ENCODE results near the gene IGSF23.
"Not testable (repeated sequence)": the region's sequence is repeated elsewhere in the genome, so short reads cannot be mapped to it uniquely, and the experiment has no call there.

IGSF23 gene

GRCh38 chr19:44587963-44588770 lies 25.2 kb upstream of the IGSF23 start:
- DNase-seq (ENCODE audit: low read depth, low spot score): no peak

DNA sequence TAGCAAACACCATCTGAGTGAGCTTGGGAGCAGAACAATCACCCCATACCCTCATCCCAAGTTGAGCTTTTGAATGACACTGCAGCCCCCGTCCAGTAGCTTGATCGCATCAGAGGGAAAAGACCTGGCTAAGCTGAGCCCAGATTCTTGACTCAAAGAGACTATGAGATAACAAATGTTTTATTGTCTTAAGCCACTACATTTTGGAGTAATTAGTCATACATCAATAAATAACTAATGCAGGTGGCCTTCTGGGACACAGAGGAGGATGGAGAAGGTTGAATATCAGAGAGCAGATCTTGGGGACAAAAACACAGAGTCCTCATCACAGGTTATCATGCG lies 24.6 kb upstream of the IGSF23 start:
- no peak for DNase-seq (ENCODE audit: low read depth, low spot score)

GRCh38 chr19:44590245-44591059 lies 22.9 kb upstream of the IGSF23 start:
- no peak for DNase-seq (ENCODE audit: low read depth, low spot score)

GRCh38 chr19:44591340-44591993 lies 21.9 kb upstream of the IGSF23 start:
- not testable (repeated sequence) for DNase-seq (ENCODE audit: low read depth, low spot score)

- no peak for DNase-seq (ENCODE audit: low read depth, low spot score)
Observed at GRCh38 chr19:44592451-44592890, 20.9 kb upstream of the IGSF23 start.

DNA sequence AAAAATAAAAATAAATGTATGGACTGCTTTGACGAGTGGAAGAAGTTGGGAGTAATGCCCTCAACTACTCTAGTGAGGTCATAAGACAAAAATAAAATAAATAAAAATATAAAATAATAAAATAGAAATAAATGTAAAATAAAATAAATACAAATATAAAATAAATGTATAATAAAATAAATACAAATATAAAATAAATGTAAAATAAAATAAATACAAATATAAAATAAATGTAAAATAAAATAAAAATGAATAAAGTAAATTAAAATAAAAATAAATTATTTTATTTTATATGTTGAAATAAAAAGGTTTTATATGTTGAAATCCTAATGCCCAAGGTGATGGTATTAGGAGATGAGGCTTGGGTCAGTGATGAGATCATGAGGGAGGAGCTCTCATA lies 20.1 kb upstream of the IGSF23 start:
- no peak for DNase-seq (ENCODE audit: low read depth, low spot score)

DNA sequence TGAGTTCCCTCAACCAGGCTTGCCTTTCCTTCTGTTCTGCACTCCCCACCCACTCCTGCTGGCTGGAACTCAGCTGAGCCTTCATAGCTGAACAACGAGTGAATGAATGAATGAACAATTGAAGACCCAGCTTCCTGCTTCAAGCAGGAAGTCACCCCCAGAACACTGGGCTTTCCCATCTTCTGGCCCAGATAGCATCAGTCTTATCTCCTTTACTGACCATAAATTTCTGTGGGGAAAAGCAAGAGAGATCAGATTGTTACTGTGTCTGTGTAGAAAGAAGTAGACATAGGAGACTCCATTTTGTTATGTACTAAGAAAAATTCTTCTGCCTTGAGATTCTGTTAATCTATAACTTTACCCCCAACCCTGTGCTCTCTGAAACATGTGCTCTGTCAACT lies 19.5 kb upstream of the IGSF23 start:
- DNase-seq (ENCODE audit: low read depth, low spot score): not testable (repeated sequence)

- DNase-seq (ENCODE audit: low read depth, low spot score): no peak
Observed at GRCh38 chr19:44596428-44597130, 16.8 kb upstream of the IGSF23 start.

- no peak for DNase-seq (ENCODE audit: low read depth, low spot score)
Observed at GRCh38 chr19:44597131-44597491, 16.3 kb upstream of the IGSF23 start.

GRCh38 chr19:44598355-44598754 lies 15.0 kb upstream of the IGSF23 start:
- no peak for DNase-seq (ENCODE audit: low read depth, low spot score)

DNA sequence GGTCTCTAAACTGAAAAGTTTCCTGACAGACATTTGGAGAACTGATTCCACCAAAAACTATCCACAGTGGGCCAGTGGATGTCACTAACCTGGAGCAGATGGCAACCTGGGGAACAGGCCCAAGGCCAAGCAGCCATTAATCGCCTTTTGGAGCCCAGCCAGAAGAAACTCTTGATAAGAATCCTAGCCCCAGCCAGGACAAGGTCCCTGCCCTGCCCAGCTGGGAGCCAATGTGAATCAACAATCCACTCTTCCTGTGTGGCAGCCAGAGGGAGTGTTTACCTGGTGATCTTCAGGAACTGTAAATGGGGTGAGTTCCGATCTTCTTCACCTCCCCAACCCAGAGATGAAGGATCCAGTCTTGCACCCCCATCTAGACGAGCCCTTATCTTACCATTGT lies 14.5 kb upstream of the IGSF23 start:
- no peak for DNase-seq (ENCODE audit: low read depth, low spot score)

DNA sequence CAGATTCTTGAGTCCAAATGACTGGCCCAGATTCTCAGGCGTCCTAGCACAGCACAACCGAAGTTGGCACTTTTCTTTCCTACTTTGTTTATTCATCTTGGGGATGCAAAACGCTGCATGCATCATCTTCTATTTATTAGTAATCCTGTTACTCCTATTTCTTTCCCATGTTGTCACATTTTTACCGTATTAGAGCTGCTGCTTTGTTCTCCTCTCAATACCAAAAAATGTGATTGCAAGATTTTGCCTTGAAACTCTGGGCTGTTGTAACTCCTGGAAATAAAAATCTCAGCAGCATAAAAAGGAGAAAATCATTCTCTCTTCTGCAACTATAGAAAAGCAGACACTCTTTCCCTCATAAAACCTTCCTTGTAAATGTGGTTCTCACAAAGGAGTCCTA lies 12.9 kb upstream of the IGSF23 start:
- no peak for DNase-seq (ENCODE audit: low read depth, low spot score)

DNA sequence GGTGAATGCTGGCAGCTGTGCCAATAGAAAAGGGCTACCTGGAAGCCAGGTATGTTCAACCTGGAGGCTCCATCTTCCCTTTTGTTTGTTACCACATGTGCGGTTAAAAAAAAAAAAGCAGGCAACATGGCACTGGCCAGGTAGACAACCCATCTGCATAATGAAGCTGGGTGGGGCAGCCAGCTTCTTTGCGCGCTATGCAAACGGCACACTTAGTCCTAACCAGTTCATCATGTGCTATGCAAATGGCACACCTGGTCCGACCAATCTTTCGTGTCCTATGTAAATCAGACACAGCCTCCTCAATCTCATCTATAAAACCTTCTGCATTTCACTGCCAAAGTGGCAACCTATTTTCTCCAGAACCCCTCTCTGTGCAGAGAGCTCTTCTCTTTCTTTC lies 11.3 kb upstream of the IGSF23 start:
- no peak for DNase-seq (ENCODE audit: low read depth, low spot score)

GRCh38 chr19:44603201-44603945 lies 10.0 kb upstream of the IGSF23 start:
- DNase-seq (ENCODE audit: low read depth, low spot score): no peak

DNA sequence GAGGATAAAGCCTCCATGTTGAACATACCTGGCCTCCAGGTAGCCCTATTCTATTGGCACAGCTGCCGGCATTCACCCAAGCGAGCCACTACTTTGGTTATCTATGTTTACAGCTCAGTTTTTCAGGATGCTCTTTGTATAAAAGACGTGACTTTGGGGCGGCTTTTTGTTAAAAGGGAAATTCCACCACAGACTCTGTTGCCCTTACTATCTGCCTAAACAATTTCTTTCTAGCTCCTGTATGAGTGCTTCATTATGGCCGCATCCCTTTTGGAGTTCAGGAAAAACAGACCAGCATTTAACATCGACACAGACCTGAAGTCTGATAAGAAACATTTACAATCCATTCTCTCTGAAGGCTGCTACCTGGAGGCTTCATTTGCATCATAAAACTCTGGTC lies 9.1 kb upstream of the IGSF23 start:
- no peak for DNase-seq (ENCODE audit: low read depth, low spot score)

DNA sequence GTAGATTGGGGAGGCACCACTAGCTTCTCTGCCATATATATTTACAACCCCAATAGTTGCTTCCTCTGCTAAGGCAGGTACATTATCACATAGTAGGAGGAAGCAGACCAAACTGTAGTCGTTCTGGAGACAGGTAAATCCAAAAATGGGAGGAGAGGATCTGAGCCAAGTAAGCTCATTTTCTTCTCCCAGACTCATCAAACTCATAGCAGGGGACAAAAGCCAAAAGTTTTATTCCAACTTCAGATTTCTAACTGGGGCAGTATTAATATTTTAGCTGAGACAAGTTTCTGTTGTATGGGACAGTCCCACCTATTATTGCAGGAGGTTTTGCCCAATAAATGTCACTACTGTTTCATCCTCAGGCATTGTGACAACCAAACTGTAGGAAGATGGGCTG lies 7.8 kb upstream of the IGSF23 start:
- no peak for DNase-seq (ENCODE audit: low read depth, low spot score)

- DNase-seq (ENCODE audit: low read depth, low spot score): no peak
Observed at GRCh38 chr19:44607049-44607448, 6.3 kb upstream of the IGSF23 start.

- no peak for DNase-seq (ENCODE audit: low read depth, low spot score)
Observed at GRCh38 chr19:44607917-44608316, 5.4 kb upstream of the IGSF23 start.

DNA sequence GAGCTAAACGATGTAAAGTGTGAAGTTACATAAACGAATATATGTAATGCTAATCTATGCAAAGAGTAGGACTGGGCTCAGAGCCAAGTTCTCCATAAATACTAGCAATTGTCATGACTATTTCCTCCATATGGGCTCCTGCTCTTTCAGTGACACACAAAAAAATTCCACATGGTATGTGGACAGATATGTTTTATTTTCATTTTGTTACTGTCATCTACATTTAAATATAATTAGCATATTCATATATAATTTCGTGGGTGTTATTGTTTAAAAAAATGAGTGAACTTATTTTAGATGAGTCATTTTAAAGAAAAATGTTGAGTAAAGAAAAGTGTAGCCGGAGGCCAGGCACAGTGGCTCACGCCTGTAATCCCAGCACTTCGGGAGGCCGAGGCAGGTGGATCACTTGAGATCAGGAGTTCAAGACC lies 5.0 kb upstream of the IGSF23 start:
- no peak for DNase-seq (ENCODE audit: low read depth, low spot score)

- no peak for DNase-seq (ENCODE audit: low read depth, low spot score)
Observed at GRCh38 chr19:44609219-44609618, 4.1 kb upstream of the IGSF23 start.

GRCh38 chr19:44610497-44610896 lies 2.9 kb upstream of the IGSF23 start:
- not testable (repeated sequence) for DNase-seq (ENCODE audit: low read depth, low spot score)

All from iPS DF 19.7 (cell line).